H1 (cell line): ENCODE data around the gene CCNH. TPM values are rescaled to one million over a fixed set of nuclear protein-coding genes. Genes with fewer than 3 reads are reported as not detected.

Source experiments
- ASH2L ChIP-seq: fragments of 200-600, 300-600 bp; sonication (generic); IDR thresholded peaks from one replicate; pipeline ENCODE4 v1.7.1; 2017; ENCODE audit warnings: low read length
- BRCA1 ChIP-seq: IDR thresholded peaks from 2 replicates; pipeline ENCODE4 v1.6.1; 2012; ENCODE audit warnings: low read depth, low read length, improper control_type of control experiment
- CHD2 ChIP-seq: IDR thresholded peaks from 2 replicates; pipeline ENCODE4 v1.6.1; 2012; ENCODE audit warnings: low read length, improper control_type of control experiment
- CTBP2 ChIP-seq: IDR thresholded peaks from 2 replicates; pipeline ENCODE4 v1.7.0; 2011; ENCODE audit warnings: borderline replicate concordance, mild to moderate bottlenecking, moderate library complexity, mixed read lengths, low read length; ENCODE audit not compliant: insufficient read depth, insufficient read length
- CTCF ChIP-seq, 3 experiments: IDR thresholded peaks; 1 replicate in 2 of 3; 2 replicates in 1 of 3; pipeline versions ENCODE4 v1.5.1 to v1.6.1; 2011; ENCODE audit warnings: low read length in 3 of 3, mild to moderate bottlenecking in 3 of 3, inconsistent platforms in 2 of 3, low read depth in 1 of 3, moderate library complexity in 1 of 3; ENCODE audit not compliant: insufficient read depth in 1 of 3; ENCODE audit errors: control extremely low read depth in 1 of 3
- EP300 ChIP-seq, 2 experiments: IDR thresholded peaks; 1 replicate in 1 of 2; 2 replicates in 1 of 2; pipeline ENCODE4 v1.6.1; 2011 to 2012; ENCODE audit warnings: low read depth in 2 of 2, low read length in 2 of 2, mild to moderate bottlenecking in 2 of 2, borderline replicate concordance in 1 of 2, inconsistent platforms in 1 of 2, moderate library complexity in 1 of 2
- GABPA ChIP-seq: IDR thresholded peaks from 2 replicates; pipeline ENCODE4 v1.6.1; 2011; ENCODE audit warnings: mild to moderate bottlenecking, low read length, moderate library complexity, borderline replicate concordance; ENCODE audit not compliant: insufficient read depth
- GTF2F1 ChIP-seq: IDR thresholded peaks from 2 replicates; pipeline ENCODE4 v1.6.1; 2012; ENCODE audit warnings: low read depth, low read length, improper control_type of control experiment, borderline replicate concordance
- NANOG ChIP-seq: IDR thresholded peaks from 2 replicates; pipeline ENCODE4 v1.6.1; 2011; ENCODE audit warnings: low read length, low read depth, mild to moderate bottlenecking, inconsistent platforms; ENCODE audit not compliant: insufficient read depth, poor library complexity, severe bottlenecking
- PHF8 ChIP-seq: fragments of 200-600 bp; sonication (generic); conservative IDR thresholded peaks from 2 replicates; pipeline ENCODE4 v1.7.1; 2012; ENCODE audit warnings: low read depth, mild to moderate bottlenecking, inconsistent platforms, low read length, moderate library complexity
- POLR2AphosphoS5 ChIP-seq: IDR thresholded peaks from 2 replicates; pipeline ENCODE4 v1.6.1; 2011; ENCODE audit warnings: low read depth, low read length
- POU5F1 ChIP-seq: IDR thresholded peaks from 2 replicates; pipeline ENCODE4 v1.6.1; 2011; ENCODE audit warnings: low read depth, mild to moderate bottlenecking, low read length, moderate library complexity
- RXRA ChIP-seq: IDR thresholded peaks from 2 replicates; pipeline ENCODE4 v1.6.1; 2011; ENCODE audit warnings: low read depth, mild to moderate bottlenecking, low read length, moderate library complexity; ENCODE audit not compliant: insufficient read depth
- SAP30 ChIP-seq: fragments of 300-600 bp; sonication (generic); IDR thresholded peaks from 2 replicates; pipeline ENCODE4 v1.7.1; 2012; ENCODE audit warnings: low read length, moderate library complexity, mild to moderate bottlenecking, inconsistent platforms; ENCODE audit not compliant: insufficient read depth, insufficient replicate concordance
- SIX5 ChIP-seq: IDR thresholded peaks from 2 replicates; pipeline ENCODE4 v1.6.1; 2011; ENCODE audit warnings: mild to moderate bottlenecking, low read depth, low read length
- SP2 ChIP-seq: IDR thresholded peaks from 2 replicates; pipeline ENCODE4 v1.6.1; 2012; ENCODE audit warnings: mild to moderate bottlenecking, low read length, inconsistent platforms
- TAF1 ChIP-seq: IDR thresholded peaks from 2 replicates; pipeline ENCODE4 v1.6.1; 2011; ENCODE audit warnings: mild to moderate bottlenecking, low read depth, low read length
- TBP ChIP-seq: IDR thresholded peaks from 2 replicates; pipeline ENCODE4 v1.6.1; 2011; ENCODE audit warnings: low read depth, low read length, improper control_type of control experiment
- TEAD4 ChIP-seq: IDR thresholded peaks from 2 replicates; pipeline ENCODE4 v1.6.1; 2012; ENCODE audit warnings: low read depth, low read length, inconsistent platforms, mixed read lengths
- polyA plus RNA-seq, 7 experiments: library from polyadenylated mRNA; depleted of rRNA in 3 of 7; stranded (reverse) in 5 of 7; unstranded in 2 of 7; fragments of >200 nt in 5 of 7; fragments of 200-250 nt in 2 of 7; gene quantifications; 1 replicate in 5 of 7; 2 replicates in 1 of 7; 4 replicates in 1 of 7; pipeline versions ENCODE4 v1.2.1 to v1.2.3, GENCODE V29; 2011 to 2013; ENCODE audit warnings: missing spikeins in 2 of 7, mixed read lengths in 2 of 7
- total RNA-seq: library from RNA; stranded (reverse); fragmentation: NEBNext Ultra II Directional; extraction: Animal tissue kit (Norgen Biotek cat#: 25700); gene quantifications from 2 replicates; pipeline ENCODE4 v1.2.1, GENCODE V29; 2021
- TF ChIP-seq, protein P1 (sequence below): IDR thresholded peaks from 2 replicates; pipeline ENCODE4 v1.6.1; 2012; ENCODE audit warnings: inconsistent platforms

The CCNH gene
- total and polyA plus RNA-seq, 2 of the 8 experiments (the other 6 are each of a cell fraction or from before 2014, with no cell fraction given) = 38.2 to 41.8 TPM

- peak; percentile 78; the same call in 1 of the 2 replicates for TF ChIP-seq TBP
- no peak for TF ChIP-seq SIX5
- TF ChIP-seq POLR2AphosphoS5 = peak; percentile 89
- no peak for TF ChIP-seq GTF2F1
- TF ChIP-seq, protein P1, sequence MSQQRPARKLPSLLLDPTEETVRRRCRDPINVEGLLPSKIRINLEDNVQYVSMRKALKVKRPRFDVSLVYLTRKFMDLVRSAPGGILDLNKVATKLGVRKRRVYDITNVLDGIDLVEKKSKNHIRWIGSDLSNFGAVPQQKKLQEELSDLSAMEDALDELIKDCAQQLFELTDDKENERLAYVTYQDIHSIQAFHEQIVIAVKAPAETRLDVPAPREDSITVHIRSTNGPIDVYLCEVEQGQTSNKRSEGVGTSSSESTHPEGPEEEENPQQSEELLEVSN = no peak
- TF ChIP-seq TEAD4 = no peak
- TF ChIP-seq RXRA = no peak
- TF ChIP-seq CTBP2 = no peak
- peak; percentile 73 for TF ChIP-seq BRCA1
- peak; percentile 85 for TF ChIP-seq PHF8
- peak; percentile 93 for TF ChIP-seq CHD2
- TF ChIP-seq TAF1 = peak; percentile 79
- no peak for TF ChIP-seq CTCF (IDR thresholded peaks at IDR 0.05; ENCODE audit: control extremely low read depth in 1 of 3, insufficient read depth in 1 of 3, low read depth in 1 of 3, low read length in 3 of 3)
- peak; percentile 98 for TF ChIP-seq ASH2L
- no peak for TF ChIP-seq EP300 (IDR thresholded peaks at IDR 0.05; ENCODE audit: borderline replicate concordance in 1 of 2, low read depth in 2 of 2, low read length in 2 of 2)
- TF ChIP-seq SP2 = no peak
- TF ChIP-seq SAP30 = no peak
- no peak for TF ChIP-seq POU5F1
- no peak for TF ChIP-seq GABPA
- TF ChIP-seq NANOG = no peak
Measured at GRCh38 chr5:87412630-87413342, at the start of gene CCNH (continued).
